ENCODE results near the gene LRCH1. TPM values are rescaled to one million over a fixed set of nuclear protein-coding genes. Genes with fewer than 3 reads are reported as not detected.

Gene LRCH1
- total and polyA plus RNA-seq, 2 experiments from 2014 or later = 3.9 to 9.2 TPM

GRCh38 chr13:46726347-46726746 is 173.4 kb downstream of the LRCH1 start (continued):
- TF ChIP-seq ZNF462 (CRISPR knock-in tag; IDR thresholded peaks at IDR 0.05) = no peak
- no peak for TF ChIP-seq JUNB (IDR thresholded peaks at IDR 0.05; ENCODE audit: unreplicated experiment)
- no peak for TF ChIP-seq REST (IDR thresholded peaks at IDR 0.05; ENCODE audit: unreplicated experiment)
- TF ChIP-seq ZNF331 (CRISPR knock-in tag; IDR thresholded peaks at IDR 0.05; ENCODE audit: low read depth) = no peak
- no peak for TF ChIP-seq EZH2phosphoT487 (IDR thresholded peaks at IDR 0.05; ENCODE audit: unreplicated experiment)

GRCh38 chr13:46728777-46729176 is 175.8 kb downstream of the LRCH1 start:
- peak; percentile 78 for DNase-seq (ENCODE audit: low spot score)

More at GRCh38 chr13:46728777-46729176, 175.8 kb downstream of the LRCH1 start:
- Mint-ChIP-seq H3K27me3 (ENCODE audit: insufficient read depth, low read depth, poor library complexity) (no peaks in the 10 kb centered on the region), H3K4me1 (no peaks in the 10 kb centered on the region), H3K36me3 (ENCODE audit: low read depth) (peaks cover 26% of the 10 kb centered on the region), H3K9me3 (no peaks in the 10 kb centered on the region), H3K4me3 (no peak overlapping the region), H3K27ac (no peak overlapping the region)
- Histone ChIP-seq H2AFZ (no peak overlapping the region), H3K4me1 (ENCODE audit: insufficient read depth) (no peaks in the 10 kb centered on the region), H3K79me2 (replicated peaks; ENCODE audit: insufficient read depth) (no peaks in the 10 kb centered on the region), H3K4me2 (no peak overlapping the region), H3F3A (replicated peaks; ENCODE audit: low read depth) (no peaks in the 10 kb centered on the region), H3K36me3 (ENCODE audit: insufficient read depth) (peaks cover 14% of the 10 kb centered on the region; the same call in 1 of the 2 replicates), H4K20me1 (replicated peaks; ENCODE audit: insufficient read depth) (no peaks in the 10 kb centered on the region), H3K27me3 (ENCODE audit: insufficient read depth) (no peaks in the 10 kb centered on the region), H3K9me2 (ENCODE audit: insufficient read depth) (no peaks in the 10 kb centered on the region), H3K27ac (ENCODE audit: low read depth) (no peak overlapping the region), H3K4me3 (no peak overlapping the region)
- TF ChIP-seq CTCF (conservative IDR thresholded peaks at IDR 0.05; ENCODE audit: low read depth in 2 of 2) = peak; percentile 55 to 65
- no peak for TF ChIP-seq REST (IDR thresholded peaks at IDR 0.05; ENCODE audit: unreplicated experiment)
- peak; percentile 69 for ATAC-seq
